GM19099 (cell line): ENCODE measurements around the gene C12orf57.

Source experiments
- POLR2A ChIP-seq: IDR thresholded peaks from 3 replicates; pipeline ENCODE4 v1.6.1; 2011; ENCODE audit warnings: low read depth; ENCODE audit not compliant: insufficient read length; ENCODE audit errors: extremely low read depth

The C12orf57 gene

GRCh38 chr12:6928022-6928702, 15.7 kb upstream of the C12orf57 start:
- peak; percentile 15 for TF ChIP-seq POLR2A

DNA sequence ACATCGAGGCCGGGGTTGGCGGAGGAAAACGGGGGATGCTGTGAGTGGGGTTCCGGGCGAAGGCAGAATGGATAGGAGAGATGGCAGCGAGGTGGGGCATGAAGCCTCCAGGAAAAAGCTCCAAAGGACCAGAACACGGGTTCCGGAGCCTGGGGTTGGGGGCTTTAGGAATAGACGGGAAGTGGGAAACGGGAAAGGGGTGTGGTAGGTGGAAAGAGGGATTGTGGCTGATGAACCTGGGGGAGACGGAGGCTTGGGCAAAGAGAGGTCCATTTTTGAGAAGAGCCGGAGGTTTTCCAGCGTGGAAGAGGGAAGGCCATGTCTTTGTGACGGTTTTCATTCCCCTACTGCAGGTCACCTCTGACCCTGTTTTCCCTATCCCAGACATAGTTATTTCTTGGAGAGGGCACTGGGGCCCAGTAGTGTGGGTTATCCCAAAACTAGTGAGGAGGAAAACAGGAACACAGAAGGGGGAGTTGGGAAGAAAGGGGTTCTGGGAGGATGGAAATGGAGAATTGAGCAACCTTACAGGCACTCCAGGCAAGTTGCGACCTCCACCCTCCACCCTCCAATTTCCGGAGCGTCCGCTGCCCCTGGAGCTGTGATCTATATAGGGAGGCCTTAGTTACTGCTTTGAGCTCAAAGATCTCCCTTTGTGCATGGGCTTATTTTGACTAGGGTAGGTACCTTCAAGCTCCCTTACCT, 15.0 kb upstream of the C12orf57 start:
- no peak for TF ChIP-seq POLR2A

DNA sequence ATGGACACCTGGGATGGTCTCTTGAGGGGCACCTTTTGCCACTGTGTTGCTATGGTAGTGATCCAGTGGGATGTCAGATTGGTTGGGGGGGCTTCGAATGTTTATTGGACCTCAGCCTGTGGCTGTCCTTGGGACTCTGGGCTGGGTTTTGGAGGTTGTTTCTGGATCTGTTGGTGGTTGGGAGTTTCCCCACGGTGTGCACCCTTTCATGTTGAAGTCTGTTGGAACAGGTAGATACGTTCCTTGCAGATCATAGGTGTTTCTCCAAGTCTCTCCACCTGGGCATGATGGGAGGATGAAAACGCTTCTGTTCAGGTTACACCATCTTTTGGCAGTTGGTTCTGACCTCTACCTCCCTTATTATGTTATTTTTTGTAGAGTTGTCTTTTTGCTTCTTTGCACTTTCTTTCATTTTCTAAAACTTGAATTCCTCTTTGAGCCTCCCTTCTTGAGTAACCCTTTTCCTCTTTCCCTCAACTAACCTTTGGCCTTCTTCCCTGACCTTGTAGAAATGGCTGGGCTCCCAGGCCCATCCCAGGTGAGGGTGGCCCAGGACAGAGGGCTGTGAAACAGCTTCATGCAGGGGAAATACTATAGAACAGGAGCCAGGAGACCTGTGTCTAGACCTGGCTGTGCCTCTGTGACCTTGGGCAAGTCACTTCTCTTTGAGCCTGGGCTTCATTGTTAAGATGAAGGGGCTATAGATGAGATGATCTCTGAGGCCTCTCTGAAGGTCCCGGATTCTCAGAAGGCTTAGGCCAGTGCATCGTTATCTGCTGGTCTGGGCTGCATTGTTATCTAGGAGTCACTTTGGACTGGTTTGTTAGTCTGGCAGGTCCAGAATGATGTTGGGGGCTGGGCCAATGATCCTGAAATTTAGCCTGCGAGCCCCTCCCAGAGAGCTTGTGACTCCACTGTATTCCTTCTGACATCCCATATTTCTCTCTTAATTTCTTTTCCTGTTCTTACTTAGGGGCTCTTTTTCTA, 14.1 kb upstream of the C12orf57 start:
- TF ChIP-seq POLR2A = no peak

- TF ChIP-seq POLR2A = no peak
These were observed 11.1 kb upstream of the C12orf57 start for GRCh38 chr12:6932766-6933165.

- no peak for TF ChIP-seq POLR2A
These were observed 9.7 kb upstream of the C12orf57 start for GRCh38 chr12:6934110-6934509.

DNA sequence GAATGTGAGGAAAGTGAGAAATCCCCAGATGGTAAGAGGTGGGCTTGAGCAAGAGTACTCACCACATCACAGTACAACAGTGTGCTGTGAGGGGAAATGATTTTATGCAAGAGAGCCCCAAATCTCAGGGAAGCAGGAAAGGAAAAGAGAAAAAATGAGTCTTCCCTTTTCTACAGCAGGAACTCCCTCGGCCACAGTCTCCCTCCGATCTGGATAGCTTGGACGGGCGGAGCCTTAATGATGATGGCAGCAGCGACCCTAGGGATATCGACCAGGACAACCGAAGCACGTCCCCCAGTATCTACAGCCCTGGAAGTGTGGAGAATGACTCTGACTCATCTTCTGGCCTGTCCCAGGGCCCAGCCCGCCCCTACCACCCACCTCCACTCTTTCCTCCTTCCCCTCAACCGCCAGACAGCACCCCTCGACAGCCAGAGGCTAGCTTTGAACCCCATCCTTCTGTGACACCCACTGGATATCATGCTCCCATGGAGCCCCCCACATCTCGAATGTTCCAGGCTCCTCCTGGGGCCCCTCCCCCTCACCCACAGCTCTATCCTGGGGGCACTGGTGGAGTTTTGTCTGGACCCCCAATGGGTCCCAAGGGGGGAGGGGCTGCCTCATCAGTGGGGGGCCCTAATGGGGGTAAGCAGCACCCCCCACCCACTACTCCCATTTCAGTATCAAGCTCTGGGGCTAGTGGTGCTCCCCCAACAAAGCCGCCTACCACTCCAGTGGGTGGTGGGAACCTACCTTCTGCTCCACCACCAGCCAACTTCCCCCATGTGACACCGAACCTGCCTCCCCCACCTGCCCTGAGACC, 8.2 kb upstream of the C12orf57 start:
- no peak for TF ChIP-seq POLR2A

GRCh38 chr12:6936194-6936635, 7.6 kb upstream of the C12orf57 start:
- TF ChIP-seq POLR2A = no peak

- no peak for TF ChIP-seq POLR2A
These were observed 7.0 kb upstream of the C12orf57 start for GRCh38 chr12:6936636-6937480.

GRCh38 chr12:6937481-6938352, 6.1 kb upstream of the C12orf57 start:
- TF ChIP-seq POLR2A = peak; percentile 87

GRCh38 chr12:6938353-6939190, 5.2 kb upstream of the C12orf57 start:
- no peak for TF ChIP-seq POLR2A

- no peak for TF ChIP-seq POLR2A
These were observed 4.7 kb upstream of the C12orf57 start for GRCh38 chr12:6939191-6939540.

DNA sequence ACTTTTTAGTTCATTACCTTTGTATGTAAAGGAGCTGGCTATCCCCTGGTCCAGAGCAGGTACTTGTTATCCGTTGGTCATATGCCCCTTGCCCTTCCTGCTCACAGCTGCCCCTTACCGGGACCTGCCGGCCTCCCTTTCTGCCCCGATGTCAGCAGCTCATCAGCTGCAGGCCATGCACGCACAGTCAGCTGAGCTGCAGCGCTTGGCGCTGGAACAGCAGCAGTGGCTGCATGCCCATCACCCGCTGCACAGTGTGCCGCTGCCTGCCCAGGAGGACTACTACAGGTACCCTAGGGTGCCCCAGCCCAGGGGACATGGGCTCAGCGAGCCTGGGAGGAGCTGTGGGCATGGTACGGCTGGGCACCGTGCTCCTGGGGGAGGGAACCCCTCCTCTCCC, 2.6 kb upstream of the C12orf57 start:
- no peak for TF ChIP-seq POLR2A
